ENCODE results near the gene ERAL1. TPM values are rescaled to one million over a fixed set of nuclear protein-coding genes. Genes with fewer than 3 reads are reported as not detected.

Gene ERAL1
- total and polyA plus RNA-seq, 2 of the 8 experiments (the other 6 are each of a cell fraction or from before 2014, with no cell fraction given): 67.8 to 122 TPM

- Histone ChIP-seq H3K9me3 (ENCODE audit: insufficient read depth in 2 of 2, low read depth in 1 of 2, low read length in 1 of 2) (no peaks in the 10 kb centered on the region), H2AK5ac (ENCODE audit: low read depth, low read length) (no peak overlapping the region), H2BK15ac (ENCODE audit: low read length) (no peak overlapping the region), H3K23ac (ENCODE audit: insufficient read length) (no peak overlapping the region), H4K5ac (ENCODE audit: insufficient read length, low read depth, low read length) (no peak overlapping the region), H3K4me2 (ENCODE audit: insufficient read depth in 1 of 2, low read depth in 2 of 2, low read length in 2 of 2) (no peak overlapping the region), H4K91ac (replicated peaks; ENCODE audit: insufficient read length, low read length) (no peak overlapping the region), H3K4me1 (replicated peaks in 1 of 4; ENCODE audit: control insufficient read depth in 3 of 4, insufficient read depth in 4 of 4, low read length in 3 of 4) (no peaks in the 10 kb centered on the region; a peak in 2 of 7 replicates), H3K27me3 (replicated peaks in 1 of 4; ENCODE audit: control insufficient read depth in 3 of 4, extremely low read depth in 1 of 4, insufficient read depth in 3 of 4, low read length in 3 of 4) (no peaks in the 10 kb centered on the region), H2BK20ac (ENCODE audit: low read length) (no peak overlapping the region), H2BK5ac (ENCODE audit: low read depth, low read length) (no peak overlapping the region), H3K9ac (replicated peaks in 1 of 4; ENCODE audit: extremely low read depth in 1 of 4, low read depth in 3 of 4, low read length in 3 of 4) (no peak overlapping the region), H4K8ac (ENCODE audit: extremely low read depth, insufficient read depth, low read length) (no peak overlapping the region), H3K18ac (ENCODE audit: extremely low read depth, low read length) (no peak overlapping the region), H3K36me3 (ENCODE audit: control insufficient read depth in 2 of 4, insufficient read depth in 4 of 4, low read length in 3 of 4) (peaks cover 16 to 23% (median 20%) of the 10 kb centered on the region in 4 experiments; a peak in 7 of 8 replicates), H2BK120ac (replicated peaks; ENCODE audit: low read depth, low read length) (no peak overlapping the region), H3K4ac (replicated peaks; ENCODE audit: insufficient read length, low read depth, low read length) (no peak overlapping the region), H3K14ac (ENCODE audit: insufficient read length) (no peak overlapping the region), H3K4me3 (ENCODE audit: extremely low read depth in 1 of 4, insufficient read depth in 2 of 4, low read depth in 3 of 4, low read length in 4 of 4) (no peak overlapping the region), H4K20me1 (replicated peaks in 1 of 2; ENCODE audit: control insufficient read depth in 1 of 2, insufficient read depth in 2 of 2, low read length in 2 of 2) (peaks cover 1 to 3% of the 10 kb centered on the region in 2 experiments), H3K79me2 (ENCODE audit: control insufficient read depth in 1 of 2, insufficient read depth in 2 of 2, low read length in 2 of 2) (peaks cover 0 to 6% of the 10 kb centered on the region in 2 experiments; a peak in 2 of 4 replicates), H3K56ac (replicated peaks; ENCODE audit: insufficient read length, low read depth, low read length) (no peak overlapping the region), H2BK12ac (ENCODE audit: low read depth, low read length) (no peak overlapping the region), H3K23me2 (ENCODE audit: low read depth, low read length) (peaks cover 2% of the 10 kb centered on the region), H3K27ac (ENCODE audit: low read depth, low read length) (no peak overlapping the region), H3K79me1 (ENCODE audit: low read depth, low read length) (peaks cover 2% of the 10 kb centered on the region; the same call in 1 of the 2 replicates), H2AFZ (ENCODE audit: low read length) (no peak overlapping the region)
- no peak for FAIRE-seq
- ChIA-PET POLR2A (ENCODE audit: partially characterized antibody) (interaction anchor here (0.6 to 1.5 kb wide), 3 partner anchors 9 to 32 kb away, joined by 3 to 4 read pairs (median 4); no protein-coding TSS in a partner anchor), CTCF (ENCODE audit: partially characterized antibody) (interaction anchor here (0.8 to 3.9 kb wide), 6 partner anchors 9 to 131 kb away, joined by 3 to 27 read pairs (median 6); no protein-coding TSS in a partner anchor)
- TF ChIP-seq ASH2L (IDR thresholded peaks at IDR 0.05; ENCODE audit: low read length): no peak
- 91% methylated on average over 3 of the region's 3 CpGs; no CpG with 5 or more reads in 1 of the 2 experiments for WGBS, 2 experiments (ENCODE audit: extremely low coverage in 1 of 2, insufficient coverage in 1 of 2, insufficient read length in 1 of 2, insufficient replicate concordance in 2 of 2, low coverage in 1 of 2, low lambda C conversion rate in 2 of 2, missing lambda C conversion rate in 1 of 2)
- DNase-seq (ENCODE audit: low read depth in 1 of 2, low spot score in 2 of 2): no peak
Observed at GRCh38 chr17:28857905-28858800, 3.3 kb downstream of the ERAL1 start.

Data from H1 (cell line).